Ovary (tissue), 3 donors: ENCODE measurements around the gene CALHM6.

ENCODE experiments used
- POLR2A ChIP-seq: fragments of 450-650 bp; IDR thresholded peaks from one replicate; pipeline ENCODE4 v1.6.1; 2017; ENCODE audit warnings: antibody characterized with exemption, mild to moderate bottlenecking, moderate library complexity
- TF ChIP-seq, protein P1 (sequence below), 3 donors: fragments of 450-650 bp in 2 of 3; fragments of 200-600 bp in 1 of 3; IDR thresholded peaks; one replicate each; pipeline versions ENCODE4 v1.5.1 to v1.8.0; 2016 to 2022; ENCODE audit warnings: antibody characterized with exemption in 3 of 3, mild to moderate bottlenecking in 1 of 3
- donor health status: DM: no; HTN: no; CAD: no.

DNA sequence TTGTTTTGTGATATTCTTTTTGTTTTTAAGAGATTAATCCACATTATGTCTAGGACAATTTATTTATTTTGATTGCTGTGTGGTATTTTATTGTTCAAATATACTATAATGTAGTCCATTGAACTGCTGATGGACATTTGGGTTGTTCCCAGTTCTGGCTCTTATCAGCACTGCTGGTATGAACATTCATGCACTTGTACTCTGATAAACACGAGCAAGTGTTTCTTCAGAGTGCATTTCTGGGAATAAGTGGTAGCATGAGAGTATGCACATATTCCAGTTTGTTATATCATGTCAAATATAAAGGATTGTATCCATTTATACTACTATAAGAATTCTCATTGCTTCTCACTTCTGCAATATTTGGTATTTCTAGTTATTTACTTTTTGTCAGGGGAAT, 7.1 kb downstream of the CALHM6 start:
- no peak for TF ChIP-seq POLR2A
- TF ChIP-seq, protein P1, sequence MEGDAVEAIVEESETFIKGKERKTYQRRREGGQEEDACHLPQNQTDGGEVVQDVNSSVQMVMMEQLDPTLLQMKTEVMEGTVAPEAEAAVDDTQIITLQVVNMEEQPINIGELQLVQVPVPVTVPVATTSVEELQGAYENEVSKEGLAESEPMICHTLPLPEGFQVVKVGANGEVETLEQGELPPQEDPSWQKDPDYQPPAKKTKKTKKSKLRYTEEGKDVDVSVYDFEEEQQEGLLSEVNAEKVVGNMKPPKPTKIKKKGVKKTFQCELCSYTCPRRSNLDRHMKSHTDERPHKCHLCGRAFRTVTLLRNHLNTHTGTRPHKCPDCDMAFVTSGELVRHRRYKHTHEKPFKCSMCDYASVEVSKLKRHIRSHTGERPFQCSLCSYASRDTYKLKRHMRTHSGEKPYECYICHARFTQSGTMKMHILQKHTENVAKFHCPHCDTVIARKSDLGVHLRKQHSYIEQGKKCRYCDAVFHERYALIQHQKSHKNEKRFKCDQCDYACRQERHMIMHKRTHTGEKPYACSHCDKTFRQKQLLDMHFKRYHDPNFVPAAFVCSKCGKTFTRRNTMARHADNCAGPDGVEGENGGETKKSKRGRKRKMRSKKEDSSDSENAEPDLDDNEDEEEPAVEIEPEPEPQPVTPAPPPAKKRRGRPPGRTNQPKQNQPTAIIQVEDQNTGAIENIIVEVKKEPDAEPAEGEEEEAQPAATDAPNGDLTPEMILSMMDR (IDR thresholded peaks at IDR 0.05), result no peak
